Lung (tissue), 12 donors: Measurements from ENCODE around the gene EIF3I. TPM values are rescaled to one million over a fixed set of nuclear protein-coding genes. Genes with fewer than 3 reads are reported as not detected.

Source experiments
- ATAC-seq: fragments of 200-7000 bp; cut with Tn5 transposase; one replicate; pipeline ENCODE4 v1.9.1; 2020; ENCODE audit warnings: moderate number of reproducible peaks; ENCODE audit not compliant: insufficient read depth, low FRiP score
- DNase-seq, 3 donors: peaks; one replicate each; pipeline ENCODE4 v3.0.0-alpha.2; 2013 to 2017
- H3K27ac ChIP-seq, 2 donors: one replicate each; pipeline ENCODE4 v1.5.1; 2013; ENCODE audit warnings: mild to moderate bottlenecking in 2 of 2, moderate library complexity in 2 of 2, control low read depth in 1 of 2, inconsistent platforms in 1 of 2, low read depth in 1 of 2, low read length in 1 of 2
- H3K27me3 ChIP-seq, 3 donors: one replicate each; pipeline ENCODE4 v1.5.1; 2013; ENCODE audit warnings: low read length in 2 of 3; ENCODE audit not compliant: control insufficient read depth in 3 of 3, insufficient read depth in 3 of 3
- H3K36me3 ChIP-seq, 4 donors: one replicate each; pipeline ENCODE4 v1.5.1; 2013; ENCODE audit warnings: low read length in 4 of 4, mild to moderate bottlenecking in 1 of 4, moderate library complexity in 1 of 4; ENCODE audit not compliant: control insufficient read depth in 4 of 4, insufficient read depth in 4 of 4
- H3K4me1 ChIP-seq, 5 donors: one replicate each; pipeline ENCODE4 v1.5.1; 2013; ENCODE audit warnings: low read length in 5 of 5, mild to moderate bottlenecking in 2 of 5, moderate library complexity in 1 of 5; ENCODE audit not compliant: control insufficient read depth in 5 of 5, insufficient read depth in 5 of 5
- H3K4me3 ChIP-seq: one replicate; pipeline ENCODE4 v1.5.1; 2013; ENCODE audit warnings: mild to moderate bottlenecking, control low read depth, moderate library complexity
- H3K9ac ChIP-seq, 2 donors: one replicate each; pipeline ENCODE4 v1.5.1; 2013; ENCODE audit warnings: low read length in 2 of 2, control low read depth in 1 of 2; ENCODE audit not compliant: insufficient read depth in 1 of 2
- H3K9me3 ChIP-seq, 4 donors: one replicate each; pipeline ENCODE4 v1.5.1; 2013; ENCODE audit warnings: low read length in 3 of 4, mild to moderate bottlenecking in 1 of 4, moderate library complexity in 1 of 4; ENCODE audit not compliant: control insufficient read depth in 4 of 4, insufficient read depth in 3 of 4
- CTCF ChIP-seq: IDR thresholded peaks from 2 replicates; pipeline ENCODE4 v1.5.1; 2012; ENCODE audit warnings: mild to moderate bottlenecking; ENCODE audit errors: control extremely low read depth, extremely low read depth
- WGBS, 2 donors: extraction: QIAGEN DNeasy Blood & Tissue Kit; methylation state at CpG; one replicate each; pipeline ENCODE4 v1.1.7; 2013; 5-methylcytosine and 5-hydroxymethylcytosine counted together
- polyA plus RNA-seq, 2 donors: library from polyadenylated mRNA; stranded (reverse); fragments of 200-250 nt; gene quantifications; one replicate each; pipeline ENCODE4 v1.2.1, GENCODE V29; 2013
- total RNA-seq, 2 donors: library from RNA; depleted of rRNA in 1 of 2; stranded (reverse); fragments of >200 nt in 1 of 2; gene quantifications; one replicate each; pipeline ENCODE4 v1.2.1, GENCODE V29; 2014 to 2021
- donor health status: control.
- donor health status: control.
- donor health status: Bipolar disorder and iron deficiency.
- donor health status: healthy.
- donor health status: DM: yes; HTN: yes; CAD: no.

The EIF3I gene
- total and polyA plus RNA-seq, 4 donors, result 81.0 to 255 (median 185) TPM

DNA sequence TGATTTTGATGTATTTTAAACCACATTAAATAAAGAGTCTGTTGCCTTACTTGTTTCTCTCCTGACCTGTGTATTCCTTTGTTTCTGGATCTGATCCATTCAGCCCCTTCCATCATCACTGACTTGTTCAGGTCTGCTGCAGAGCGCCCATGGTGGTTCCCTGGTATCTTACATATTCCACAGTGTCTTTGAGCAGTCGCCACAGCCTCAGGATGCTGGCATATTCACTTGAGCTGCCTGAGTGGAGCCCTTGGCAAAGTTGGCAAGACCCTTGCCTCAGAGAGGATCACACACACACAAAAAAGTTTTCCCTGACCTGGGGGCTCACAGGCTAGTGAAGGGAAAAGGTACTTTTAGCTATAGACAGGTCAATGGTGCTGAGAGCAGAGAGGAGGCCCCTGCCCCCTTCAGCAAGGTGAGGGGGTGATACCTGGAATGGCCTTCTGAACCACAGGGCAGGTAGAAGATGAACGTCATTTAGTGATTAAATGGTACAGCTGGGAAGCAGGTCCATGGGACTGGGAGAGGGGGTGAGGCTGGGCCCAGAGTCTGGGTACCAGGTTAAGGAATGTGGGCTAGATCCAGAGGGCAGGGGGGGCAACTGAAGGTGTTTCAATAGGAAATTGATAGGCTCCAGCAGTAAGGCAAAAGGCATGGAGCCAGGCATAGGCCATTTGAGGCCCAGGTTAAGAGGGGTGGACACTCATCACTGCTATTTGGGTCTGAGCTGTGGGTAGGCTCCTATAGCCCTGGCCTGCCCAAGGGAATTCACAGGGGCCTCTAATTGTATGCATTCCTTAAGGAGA is 23.8 kb upstream of the EIF3I start:
- Histone ChIP-seq H3K4me3 (no peak overlapping the region), H3K9ac (no peak overlapping the region), H3K9me3 (no peaks in the 10 kb centered on the region), H3K4me1 (peaks cover 5 to 20% (median 8%) of the 10 kb centered on the region in 5 donors), H3K27ac (peak overlapping the region in 1 of 2 donors; percentile 16), H3K36me3 (peaks cover 18 to 30% (median 21%) of the 10 kb centered on the region in 4 donors), H3K27me3 (no peaks in the 10 kb centered on the region)
- 87 to 89% methylated on average over 3 of the region's 3 CpGs for WGBS, 2 donors
- no peak for TF ChIP-seq CTCF
- DNase-seq (no peak), ATAC-seq (no peak)

- Histone ChIP-seq H3K4me3 (no peak overlapping the region), H3K4me1 (peaks cover 5 to 20% (median 8%) of the 10 kb centered on the region in 5 donors), H3K27me3 (no peaks in the 10 kb centered on the region), H3K27ac (peak overlapping the region in 1 of 2 donors; percentile 16), H3K36me3 (peaks cover 12 to 24% (median 16%) of the 10 kb centered on the region in 4 donors), H3K9me3 (no peaks in the 10 kb centered on the region), H3K9ac (no peak overlapping the region)
- TF ChIP-seq CTCF, result no peak
- ATAC-seq (no peak), DNase-seq (no peak)
- WGBS, 2 donors, result 78 to 93% methylated on average over 4 of the region's 4 CpGs
Measured at GRCh38 chr1:32199043-32199716, 23.0 kb upstream of the EIF3I start.

DNA sequence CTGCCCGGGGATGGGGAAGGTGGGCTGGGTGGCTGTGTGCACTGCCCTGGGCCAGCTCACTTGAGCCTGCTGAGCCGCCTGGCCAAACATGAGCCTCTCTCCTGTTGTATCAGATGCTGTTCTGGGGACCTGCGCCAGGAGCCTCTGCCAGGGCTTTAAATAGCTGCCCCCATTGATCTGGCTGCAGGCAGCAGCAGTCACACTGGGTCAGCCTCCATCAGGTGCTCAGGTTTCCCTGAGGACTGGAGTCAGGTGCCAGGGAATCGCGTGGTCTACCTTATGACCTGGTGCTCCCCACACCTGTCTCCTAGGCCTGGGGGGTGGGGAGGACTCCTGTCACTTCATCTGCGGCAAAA is 22.5 kb upstream of the EIF3I start:
- Histone ChIP-seq H3K27ac (peak overlapping the region in 1 of 2 donors; percentile 86), H3K4me1 (peaks cover 5 to 20% (median 8%) of the 10 kb centered on the region in 5 donors), H3K9ac (peak overlapping the region in 1 of 2 donors; percentile 78), H3K4me3 (no peak overlapping the region), H3K36me3 (peaks cover 7 to 21% (median 14%) of the 10 kb centered on the region in 4 donors), H3K27me3 (no peaks in the 10 kb centered on the region), H3K9me3 (no peaks in the 10 kb centered on the region)
- no peak for ATAC-seq
- peak in 1 of 3 donors; percentile 25 for DNase-seq
- 59 to 60% methylated on average over 6 of the region's 6 CpGs for WGBS, 2 donors
- TF ChIP-seq CTCF, result no peak
